RWPE1 (cell line): ENCODE data around the gene HEG1.
"Not testable (repeated sequence)": the region's sequence is repeated elsewhere in the genome, so short reads cannot be mapped to it uniquely, and the experiment has no call there.

ENCODE experiments used
- CTCF ChIA-PET: fragments of 350-600 bp; sonication (Branson Sonifier 250); formaldehyde crosslinking; extraction: SDS; loops from one replicate; lab custom pipeline; 2021; lab: Yijun Ruan, JAX
- POLR2A ChIA-PET: fragments of 400-600 bp; formaldehyde crosslinking; extraction: SDS; loops from one replicate; lab custom pipeline; 2020; ENCODE audit warnings: antibody characterized with exemption; ENCODE audit not compliant: low non-redundant PET; lab: Yijun Ruan, JAX
- DNase-seq: peaks from one replicate; pipeline ENCODE4 v3.0.0; 2012; ENCODE audit warnings: low spot score
- H3K27ac ChIP-seq: fragments of 450-650 bp; 2 replicates; pipeline ENCODE4 v1.5.1; 2017
- TF ChIP-seq, protein P1 (sequence below): fragments of 450-650 bp; conservative IDR thresholded peaks from 2 replicates; pipeline ENCODE4 v1.5.1; 2017; ENCODE audit warnings: low read depth, mild to moderate bottlenecking

The HEG1 gene

DNA sequence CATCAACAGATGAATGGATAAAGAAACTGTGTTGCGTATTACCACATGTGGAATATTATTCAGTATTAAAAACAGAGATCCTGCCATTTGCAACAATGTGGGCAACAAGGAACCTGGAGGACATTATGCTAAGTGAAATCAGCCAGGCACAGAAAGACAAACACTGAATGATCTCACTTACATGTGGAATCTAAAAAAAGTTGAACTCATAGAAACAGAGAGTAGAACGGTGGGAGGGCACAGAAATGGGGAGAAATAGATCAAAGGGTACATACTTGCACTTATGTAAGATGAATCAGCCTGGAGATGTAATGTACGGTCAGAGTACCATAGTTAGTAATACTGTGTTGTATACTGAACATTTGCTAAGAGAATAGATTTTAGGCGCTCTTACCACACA, 91.4 kb downstream of the HEG1 start:
- no peak overlapping the region for H3K27ac ChIP-seq
- no peak for DNase-seq
- ChIA-PET POLR2A (no interaction called here), CTCF (interaction anchor here (0.7 kb wide), 1 partner anchor 13 kb away, joined by 4 read pairs; no protein-coding TSS in a partner anchor)
- TF ChIP-seq, protein P1, sequence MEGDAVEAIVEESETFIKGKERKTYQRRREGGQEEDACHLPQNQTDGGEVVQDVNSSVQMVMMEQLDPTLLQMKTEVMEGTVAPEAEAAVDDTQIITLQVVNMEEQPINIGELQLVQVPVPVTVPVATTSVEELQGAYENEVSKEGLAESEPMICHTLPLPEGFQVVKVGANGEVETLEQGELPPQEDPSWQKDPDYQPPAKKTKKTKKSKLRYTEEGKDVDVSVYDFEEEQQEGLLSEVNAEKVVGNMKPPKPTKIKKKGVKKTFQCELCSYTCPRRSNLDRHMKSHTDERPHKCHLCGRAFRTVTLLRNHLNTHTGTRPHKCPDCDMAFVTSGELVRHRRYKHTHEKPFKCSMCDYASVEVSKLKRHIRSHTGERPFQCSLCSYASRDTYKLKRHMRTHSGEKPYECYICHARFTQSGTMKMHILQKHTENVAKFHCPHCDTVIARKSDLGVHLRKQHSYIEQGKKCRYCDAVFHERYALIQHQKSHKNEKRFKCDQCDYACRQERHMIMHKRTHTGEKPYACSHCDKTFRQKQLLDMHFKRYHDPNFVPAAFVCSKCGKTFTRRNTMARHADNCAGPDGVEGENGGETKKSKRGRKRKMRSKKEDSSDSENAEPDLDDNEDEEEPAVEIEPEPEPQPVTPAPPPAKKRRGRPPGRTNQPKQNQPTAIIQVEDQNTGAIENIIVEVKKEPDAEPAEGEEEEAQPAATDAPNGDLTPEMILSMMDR, result no peak

DNA sequence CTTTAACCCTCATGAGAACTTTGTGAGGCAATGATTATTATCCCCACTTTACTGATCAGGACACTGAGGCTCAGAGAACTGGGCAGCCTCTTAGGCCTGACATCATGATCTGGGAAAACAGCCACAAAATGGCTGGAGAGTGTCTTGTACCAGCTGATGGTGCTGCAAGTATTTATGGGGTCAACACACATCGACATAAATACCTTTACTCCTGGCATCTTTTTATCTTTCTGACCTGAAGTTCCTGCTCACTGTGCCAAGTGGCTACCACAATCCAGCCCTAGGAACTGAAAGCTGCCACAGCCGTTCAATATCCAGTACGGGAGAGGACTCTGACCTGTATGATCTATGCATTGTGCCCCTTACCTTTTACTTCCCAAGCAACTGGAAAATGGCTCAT, 92.0 kb downstream of the HEG1 start:
- DNase-seq, result no peak
- ChIA-PET POLR2A (no interaction called here), CTCF (no interaction called here)
- no peak overlapping the region for H3K27ac ChIP-seq
- TF ChIP-seq, protein P1, result no peak

DNA sequence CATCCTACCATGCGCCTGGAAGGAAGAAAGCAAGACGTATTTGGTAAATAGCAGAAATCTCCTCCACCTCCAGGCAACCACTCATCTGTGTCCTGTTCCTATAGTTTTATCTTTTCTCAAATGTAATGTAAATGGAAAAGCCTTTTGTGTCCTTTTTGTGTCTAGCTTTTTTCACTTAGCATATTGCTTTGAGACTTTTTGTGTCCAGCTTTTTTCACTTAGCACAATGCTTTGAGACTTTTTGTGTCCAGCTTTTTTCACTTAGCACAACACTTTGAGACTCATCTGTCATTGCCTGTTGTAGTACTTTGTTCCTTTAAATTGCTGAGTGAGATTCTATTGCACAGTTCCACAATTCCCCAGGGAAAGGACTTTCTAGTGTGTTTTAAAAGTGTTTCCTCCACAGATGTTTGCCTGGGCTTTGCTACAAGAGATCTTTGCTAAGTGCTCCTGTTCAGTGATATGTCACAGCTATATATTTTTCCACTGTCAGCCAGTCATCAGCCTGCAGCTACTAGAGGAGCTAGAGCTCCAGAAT, 93.3 kb downstream of the HEG1 start:
- ChIA-PET POLR2A (no interaction called here), CTCF (interaction anchor here (0.6 kb wide), 1 partner anchor 476 kb away, joined by 7 read pairs; no protein-coding TSS in a partner anchor)
- DNase-seq, result no peak
- TF ChIP-seq, protein P1, result no peak
- no peak overlapping the region for H3K27ac ChIP-seq

DNA sequence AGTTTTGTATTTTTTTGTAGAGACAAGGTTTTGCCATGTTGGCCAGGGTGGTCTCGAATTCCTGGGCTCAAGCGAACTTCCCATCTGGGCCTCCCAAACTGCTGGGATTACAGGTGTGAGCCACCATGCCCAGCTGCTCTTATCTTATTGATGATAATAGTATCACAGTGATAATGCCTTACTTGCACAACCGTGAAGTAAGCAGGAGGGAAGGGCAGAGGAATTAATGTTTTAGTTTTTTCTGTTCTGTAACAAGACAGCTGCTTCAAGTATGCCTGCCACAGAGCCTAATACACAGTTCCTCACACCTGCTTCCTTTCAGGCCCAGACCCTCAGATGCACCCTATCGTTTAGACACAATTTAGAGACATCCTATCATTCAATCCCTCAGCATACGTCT, 95.1 kb downstream of the HEG1 start:
- TF ChIP-seq, protein P1, result no peak
- DNase-seq, result no peak
- no peak overlapping the region for H3K27ac ChIP-seq
- POLR2A ChIA-PET, result no interaction called here
- CTCF ChIA-PET, result no interaction called here

DNA sequence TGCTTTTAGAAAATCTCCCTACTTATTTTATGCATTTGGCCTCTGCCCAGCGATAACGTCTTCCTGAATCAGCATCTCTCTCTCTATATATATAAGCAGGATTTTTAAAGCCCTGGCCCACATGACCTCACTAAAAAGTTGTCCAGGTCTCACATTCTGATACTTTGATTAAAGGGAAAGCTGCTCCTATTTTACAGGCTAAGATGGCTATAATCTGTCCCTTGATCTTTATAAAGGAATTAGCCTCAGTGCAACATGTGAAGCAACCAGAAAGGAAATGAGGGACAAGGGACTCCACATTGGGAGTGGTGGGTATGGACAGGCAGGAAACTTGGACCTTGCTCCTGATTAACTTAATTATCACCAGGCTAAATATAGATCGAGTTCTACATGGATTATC, 95.7 kb downstream of the HEG1 start:
- no peak overlapping the region for H3K27ac ChIP-seq
- TF ChIP-seq, protein P1, result no peak
- POLR2A ChIA-PET, result no interaction called here
- no peak for DNase-seq
- CTCF ChIA-PET, result interaction anchor here (0.7 kb wide), 1 partner anchor 24 kb away, joined by 4 read pairs; no protein-coding TSS in a partner anchor

DNA sequence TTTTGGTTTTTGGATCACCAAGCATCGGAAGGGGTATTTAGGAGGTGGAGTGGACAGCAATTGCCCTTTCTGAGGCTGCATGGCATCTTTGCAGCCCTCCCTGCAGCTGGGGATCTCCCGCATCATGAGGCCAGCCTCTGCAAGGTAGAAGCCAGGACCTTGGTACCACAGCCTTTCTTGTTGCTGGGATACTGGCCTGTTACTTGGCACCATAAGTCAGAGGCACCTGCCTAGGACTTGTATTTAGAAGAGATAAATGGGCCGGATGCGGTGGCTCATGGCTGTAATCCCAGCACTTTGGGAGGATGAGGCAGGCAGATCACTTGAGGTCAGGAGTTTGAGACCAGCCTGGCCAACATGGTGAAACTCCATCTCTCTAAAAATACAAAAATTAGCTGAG, 97.8 kb downstream of the HEG1 start:
- POLR2A ChIA-PET, H3K27ac ChIP-seq, CTCF ChIA-PET, DNase-seq: not testable (repeated sequence)

DNA sequence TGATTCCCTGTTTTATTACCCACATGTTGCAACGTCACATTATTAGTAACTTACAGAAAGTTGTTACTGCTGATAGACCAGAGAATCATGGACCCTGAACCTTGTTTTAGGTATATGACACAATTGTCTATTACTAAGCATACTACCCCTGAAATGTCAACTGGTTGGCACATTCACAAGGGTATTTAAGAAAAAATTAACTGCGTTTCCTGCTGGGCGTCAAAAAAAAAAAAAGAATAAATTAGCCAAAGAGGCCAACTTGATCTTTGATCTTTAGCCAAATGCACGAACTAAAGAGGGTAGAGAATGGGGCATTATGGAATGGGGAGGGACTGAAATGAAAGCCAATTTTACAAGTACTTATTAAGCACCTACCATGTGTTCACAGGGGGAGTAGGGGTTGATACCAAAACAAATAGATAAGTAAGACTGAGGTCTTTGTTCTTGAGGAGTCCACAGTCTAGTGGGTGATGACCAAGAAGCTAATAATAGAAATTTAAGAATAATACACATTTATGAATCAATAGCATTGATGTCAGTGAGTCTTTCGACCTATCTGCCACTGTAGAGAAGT, 103.4 kb downstream of the HEG1 start:
- H3K27ac ChIP-seq, result no peak overlapping the region
- CTCF ChIA-PET, result no interaction called here
- no peak for DNase-seq
- TF ChIP-seq, protein P1, result no peak
- POLR2A ChIA-PET, result no interaction called here
